Adrenal gland (tissue), 12 donors: ENCODE results near the gene AJM1. TPM values are rescaled to one million over a fixed set of nuclear protein-coding genes. Genes with fewer than 3 reads are reported as not detected.

Experiments
- DNase-seq, 7 donors: peaks; one replicate each; pipeline ENCODE4 v3.0.0-alpha.2; 2019 to 2020
- H3K27ac ChIP-seq, 5 donors: fragments of 200-600 bp; sonication (generic) in 4 of 5; 1 replicate in 3 of 5; 2 replicates in 2 of 5; pipeline versions ENCODE4 v1.5.1 to v1.8.0; 2016 to 2020; ENCODE audit warnings: mild to moderate bottlenecking in 1 of 5
- H3K27me3 ChIP-seq: fragments of 200-600 bp; 2 replicates; pipeline ENCODE4 v1.8.0; 2021
- H3K36me3 ChIP-seq, 2 donors: fragments of 200-600 bp; replicated peaks in 1 of 2; 1 replicate in 1 of 2; 2 replicates in 1 of 2; pipeline versions ENCODE4 v1.5.1 to v1.8.0; 2018 to 2022
- H3K4me1 ChIP-seq, 2 donors: fragments of 200-600 bp; replicated peaks in 1 of 2; 1 replicate in 1 of 2; 2 replicates in 1 of 2; pipeline versions ENCODE4 v1.5.1 to v1.8.0; 2018 to 2021
- H3K4me3 ChIP-seq, 4 donors: fragments of 200-600 bp; sonication (generic) in 3 of 4; one replicate each; pipeline ENCODE4 v1.5.1; 2016 to 2018
- H3K9me3 ChIP-seq, 3 donors: fragments of 200-600 bp; sonication (generic) in 1 of 3; replicated peaks in 1 of 3; 1 replicate in 2 of 3; 2 replicates in 1 of 3; pipeline versions ENCODE4 v1.5.1 to v1.8.0; 2016 to 2021
- CTCF ChIP-seq, 6 experiments: fragments of 450-650 bp in 4 of 6; fragments of 200-600 bp in 2 of 6; sonication (generic) in 1 of 6; IDR thresholded peaks; 1 replicate in 5 of 6; 2 replicates in 1 of 6; pipeline versions ENCODE4 v1.5.1 to v1.8.0; 2016 to 2021; ENCODE audit warnings: antibody characterized with exemption in 6 of 6, mild to moderate bottlenecking in 2 of 6, moderate library complexity in 1 of 6
- POLR2A ChIP-seq, 2 donors: fragments of 450-650 bp; IDR thresholded peaks; one replicate each; pipeline ENCODE4 v1.6.1; 2017; ENCODE audit warnings: antibody characterized with exemption in 2 of 2, mild to moderate bottlenecking in 2 of 2, moderate library complexity in 1 of 2
- WGBS, 4 donors: extraction: QIAGEN DNeasy Blood & Tissue Kit in 2 of 4; methylation state at CpG; one replicate each; pipeline versions ENCODE4 v1.1.5 to v1.1.7; 2013 to 2017; 5-methylcytosine and 5-hydroxymethylcytosine counted together
- intact Hi-C, 2 donors: fragments of 100-400 bp; cut with DNase I; formaldehyde crosslinking; loops; one replicate each; pipeline versions ENCODE4 v1.14.1 to v1.15.0; 2022 to 2023
- polyA plus RNA-seq, 3 donors: library from polyadenylated mRNA; stranded (reverse); fragments of 200-250 nt in 2 of 3; fragments of 350-450 nt in 1 of 3; fragmentation: Illumina TruSeq in 1 of 3; extraction: RNeasy Lipid Tissue Mini Kit (QIAGEN cat#74804) in 1 of 3; gene quantifications; one replicate each; pipeline ENCODE4 v1.2.3, GENCODE V29; 2013 to 2014
- total RNA-seq, 9 donors: library from RNA; depleted of rRNA in 4 of 9; stranded (reverse); fragments of >200 nt in 4 of 9; fragments of 120-200 nt in 1 of 9; fragmentation: NEBNext Ultra II Directional in 1 of 9; extraction: Animal tissue kit (Norgen Biotek cat#: 25700) in 1 of 9; gene quantifications; one replicate each; pipeline versions ENCODE4 v1.1.0 to v1.2.4, GENCODE V29; 2013 to 2023
- donor health status: healthy with polysubstance abuse.
- donor health status: Bipolar disorder and iron deficiency.
- donor health status: DM: yes; HTN: yes; CAD: no.
- donor health status: DM: no; HTN: no; CAD: no.
- donor health status: DM: no; HTN: no; CAD: no.
- donor health status: DM: yes; HTN: yes; CAD: no.

The AJM1 gene
- total and polyA plus RNA-seq, 12 donors, result 0.33 to 13.7 (median 3.3) TPM

- Histone ChIP-seq H3K27me3 (no peaks in the 10 kb centered on the region), H3K4me1 (peaks cover 21 to 43% of the 10 kb centered on the region in 2 donors), H3K9me3 (no peaks in the 10 kb centered on the region), H3K27ac (no peak overlapping the region), H3K36me3 (peaks cover 0 to 10% of the 10 kb centered on the region in 2 donors), H3K4me3 (peak overlapping the region in 1 of 4 donors; percentile 83)
- DNase-seq, result no peak
- intact Hi-C loops, result loop anchor here (10.0 kb wide), 2 partner anchors 52 to 98 kb away; partner anchors contain the start of genes C8G (in 1 of the 2), CCDC183 (in 1 of the 2), FBXW5 (in 1 of the 2) and TMEM141 (in 1 of the 2)
- TF ChIP-seq POLR2A (IDR thresholded peaks at IDR 0.05) (no peak), CTCF (IDR thresholded peaks at IDR 0.05) (no peak)
- 23 to 43% (median 33%) methylated on average over 37 to 98 of the region's 98 CpGs for WGBS, 4 donors
Observed at GRCh38 chr9:136846376-136847087, 4.3 kb downstream of the AJM1 start.

- Histone ChIP-seq H3K27me3 (no peaks in the 10 kb centered on the region), H3K27ac (peak overlapping the region; percentile 86 to 98 (median 91)), H3K4me1 (peaks cover 18 to 43% of the 10 kb centered on the region in 2 donors), H3K4me3 (peak overlapping the region in 2 of 4 donors; percentile 55 to 83), H3K36me3 (peaks cover 0 to 10% of the 10 kb centered on the region in 2 donors), H3K9me3 (no peaks in the 10 kb centered on the region)
- peak in 2 of 7 donors; percentile 35 to 64 for DNase-seq
- intact Hi-C loops, result loop anchor here (10.0 kb wide), 2 partner anchors 52 to 98 kb away; partner anchors contain the start of genes C8G (in 1 of the 2), CCDC183 (in 1 of the 2), FBXW5 (in 1 of the 2) and TMEM141 (in 1 of the 2)
- WGBS, 4 donors, result 13 to 19% (median 15%) methylated on average over 6 to 75 of the region's 75 CpGs; no CpG with 5 or more reads in 1 of the 4 donors
- no peak for TF ChIP-seq CTCF (IDR thresholded peaks at IDR 0.05)
- no peak for TF ChIP-seq POLR2A (IDR thresholded peaks at IDR 0.05)
Observed at GRCh38 chr9:136847088-136847825, 5.0 kb downstream of the AJM1 start.

- H3K4me1 ChIP-seq, result peaks cover 14 to 38% of the 10 kb centered on the region in 2 donors
- H3K4me3 ChIP-seq, result peak overlapping the region; percentile 36 to 83 (median 48)
- no peaks in the 10 kb centered on the region for H3K9me3 ChIP-seq
- 0 to 1% (median 0%) methylated on average over 18 to 48 of the region's 48 CpGs for WGBS, 4 donors
- H3K27me3 ChIP-seq, result no peaks in the 10 kb centered on the region
- DNase-seq, result peak; percentile 86 to 97 (median 92)
- peak in 1 of 6 experiments; percentile 12 for TF ChIP-seq CTCF (IDR thresholded peaks at IDR 0.05)
- TF ChIP-seq POLR2A (IDR thresholded peaks at IDR 0.05), result peak; percentile 73 to 89
- intact Hi-C loops, result loop anchor here (10.0 kb wide), 2 partner anchors 53 to 97 kb away; partner anchors contain the start of genes C8G (in 1 of the 2), CCDC183 (in 1 of the 2), FBXW5 (in 1 of the 2) and TMEM141 (in 1 of the 2)
- H3K27ac ChIP-seq, result peak overlapping the region; percentile 86 to 98 (median 91)
- H3K36me3 ChIP-seq, result peaks cover 0 to 10% of the 10 kb centered on the region in 2 donors
Observed at GRCh38 chr9:136847826-136848392, 5.6 kb downstream of the AJM1 start.
